UCSD-AML1 (cell line): ENCODE data around the gene ELFN2.
A peak's percentile ranks its signal among the peaks of the same experiment; 100 is the strongest.

ENCODE experiments used
- DNase-seq: peaks from one replicate; lab custom pipeline; 2025; ENCODE audit not compliant: unreplicated experiment; lab: John Stamatoyannopoulos, UW

ELFN2 gene

GRCh38 chr22:37390075-37390474 lies 37.2 kb downstream of the ELFN2 start:
- DNase-seq = no peak

GRCh38 chr22:37388538-37388937 lies 38.7 kb downstream of the ELFN2 start:
- DNase-seq = no peak

GRCh38 chr22:37387793-37388192 lies 39.5 kb downstream of the ELFN2 start:
- DNase-seq = no peak

- DNase-seq = no peak
These were observed 40.8 kb downstream of the ELFN2 start for GRCh38 chr22:37386441-37386840.

- DNase-seq = no peak
These were observed 42.6 kb downstream of the ELFN2 start for GRCh38 chr22:37384691-37385090.

- DNase-seq = no peak
These were observed 43.9 kb downstream of the ELFN2 start for GRCh38 chr22:37383341-37383740.

- DNase-seq = no peak
These were observed 45.8 kb downstream of the ELFN2 start for GRCh38 chr22:37381489-37381888.

GRCh38 chr22:37379722-37380121 lies 47.6 kb downstream of the ELFN2 start:
- DNase-seq = no peak

- DNase-seq = no peak
These were observed 48.2 kb downstream of the ELFN2 start for GRCh38 chr22:37379085-37379484.

GRCh38 chr22:37378642-37379058 lies 48.6 kb downstream of the ELFN2 start:
- no peak for DNase-seq

GRCh38 chr22:37377927-37378326 lies 49.4 kb downstream of the ELFN2 start:
- no peak for DNase-seq

GRCh38 chr22:37377138-37377537 lies 50.1 kb downstream of the ELFN2 start:
- no peak for DNase-seq

GRCh38 chr22:37376643-37377042 lies 50.6 kb downstream of the ELFN2 start:
- no peak for DNase-seq

GRCh38 chr22:37375801-37376200 lies 51.5 kb downstream of the ELFN2 start:
- peak; percentile 28 for DNase-seq

- DNase-seq = no peak
These were observed 52.7 kb downstream of the ELFN2 start for GRCh38 chr22:37374571-37374970.

- DNase-seq = no peak
These were observed 53.8 kb downstream of the ELFN2 start for GRCh38 chr22:37373451-37373850.

- no peak for DNase-seq
These were observed 55.4 kb downstream of the ELFN2 start for GRCh38 chr22:37371911-37372310.

- DNase-seq = no peak
These were observed 55.8 kb downstream of the ELFN2 start for GRCh38 chr22:37371491-37371890.

- peak; percentile 46 for DNase-seq
These were observed 56.8 kb downstream of the ELFN2 start for GRCh38 chr22:37370306-37370979.

- DNase-seq = no peak
These were observed 57.8 kb downstream of the ELFN2 start for GRCh38 chr22:37369483-37369882.

GRCh38 chr22:37368058-37368457 lies 59.2 kb downstream of the ELFN2 start:
- peak; percentile 41 for DNase-seq

GRCh38 chr22:37366601-37367000 lies 60.7 kb downstream of the ELFN2 start:
- DNase-seq = no peak

GRCh38 chr22:37365950-37366349 lies 61.3 kb downstream of the ELFN2 start:
- no peak for DNase-seq
